Measurements from ENCODE around the gene DSTYK. TPM values are rescaled to one million over a fixed set of nuclear protein-coding genes. Genes with fewer than 3 reads are reported as not detected.

DSTYK gene
- total and polyA plus RNA-seq, 2 experiments from 2014 or later: 6.1 to 10.7 TPM

DNA sequence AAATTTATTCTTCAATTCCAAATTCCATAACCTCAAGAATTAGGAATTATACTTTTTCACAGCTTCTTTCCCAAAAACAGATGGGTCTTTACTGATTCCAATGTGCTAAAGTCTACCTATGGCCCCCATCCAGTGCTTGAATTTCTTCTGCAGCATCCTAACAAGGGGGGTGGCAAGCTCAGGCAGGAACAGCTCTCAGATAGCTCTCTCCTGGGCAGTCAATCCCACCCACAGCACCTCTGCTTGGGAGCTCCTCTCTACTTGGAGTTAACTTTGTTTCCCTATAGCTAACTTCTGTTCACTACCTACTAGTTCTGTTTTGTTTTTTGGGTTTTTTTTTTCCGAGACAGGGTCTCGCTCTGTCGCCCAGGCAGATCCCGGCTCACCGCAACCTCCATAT lies 101.8 kb downstream of the DSTYK start (continued):
- TF ChIP-seq, protein P1, sequence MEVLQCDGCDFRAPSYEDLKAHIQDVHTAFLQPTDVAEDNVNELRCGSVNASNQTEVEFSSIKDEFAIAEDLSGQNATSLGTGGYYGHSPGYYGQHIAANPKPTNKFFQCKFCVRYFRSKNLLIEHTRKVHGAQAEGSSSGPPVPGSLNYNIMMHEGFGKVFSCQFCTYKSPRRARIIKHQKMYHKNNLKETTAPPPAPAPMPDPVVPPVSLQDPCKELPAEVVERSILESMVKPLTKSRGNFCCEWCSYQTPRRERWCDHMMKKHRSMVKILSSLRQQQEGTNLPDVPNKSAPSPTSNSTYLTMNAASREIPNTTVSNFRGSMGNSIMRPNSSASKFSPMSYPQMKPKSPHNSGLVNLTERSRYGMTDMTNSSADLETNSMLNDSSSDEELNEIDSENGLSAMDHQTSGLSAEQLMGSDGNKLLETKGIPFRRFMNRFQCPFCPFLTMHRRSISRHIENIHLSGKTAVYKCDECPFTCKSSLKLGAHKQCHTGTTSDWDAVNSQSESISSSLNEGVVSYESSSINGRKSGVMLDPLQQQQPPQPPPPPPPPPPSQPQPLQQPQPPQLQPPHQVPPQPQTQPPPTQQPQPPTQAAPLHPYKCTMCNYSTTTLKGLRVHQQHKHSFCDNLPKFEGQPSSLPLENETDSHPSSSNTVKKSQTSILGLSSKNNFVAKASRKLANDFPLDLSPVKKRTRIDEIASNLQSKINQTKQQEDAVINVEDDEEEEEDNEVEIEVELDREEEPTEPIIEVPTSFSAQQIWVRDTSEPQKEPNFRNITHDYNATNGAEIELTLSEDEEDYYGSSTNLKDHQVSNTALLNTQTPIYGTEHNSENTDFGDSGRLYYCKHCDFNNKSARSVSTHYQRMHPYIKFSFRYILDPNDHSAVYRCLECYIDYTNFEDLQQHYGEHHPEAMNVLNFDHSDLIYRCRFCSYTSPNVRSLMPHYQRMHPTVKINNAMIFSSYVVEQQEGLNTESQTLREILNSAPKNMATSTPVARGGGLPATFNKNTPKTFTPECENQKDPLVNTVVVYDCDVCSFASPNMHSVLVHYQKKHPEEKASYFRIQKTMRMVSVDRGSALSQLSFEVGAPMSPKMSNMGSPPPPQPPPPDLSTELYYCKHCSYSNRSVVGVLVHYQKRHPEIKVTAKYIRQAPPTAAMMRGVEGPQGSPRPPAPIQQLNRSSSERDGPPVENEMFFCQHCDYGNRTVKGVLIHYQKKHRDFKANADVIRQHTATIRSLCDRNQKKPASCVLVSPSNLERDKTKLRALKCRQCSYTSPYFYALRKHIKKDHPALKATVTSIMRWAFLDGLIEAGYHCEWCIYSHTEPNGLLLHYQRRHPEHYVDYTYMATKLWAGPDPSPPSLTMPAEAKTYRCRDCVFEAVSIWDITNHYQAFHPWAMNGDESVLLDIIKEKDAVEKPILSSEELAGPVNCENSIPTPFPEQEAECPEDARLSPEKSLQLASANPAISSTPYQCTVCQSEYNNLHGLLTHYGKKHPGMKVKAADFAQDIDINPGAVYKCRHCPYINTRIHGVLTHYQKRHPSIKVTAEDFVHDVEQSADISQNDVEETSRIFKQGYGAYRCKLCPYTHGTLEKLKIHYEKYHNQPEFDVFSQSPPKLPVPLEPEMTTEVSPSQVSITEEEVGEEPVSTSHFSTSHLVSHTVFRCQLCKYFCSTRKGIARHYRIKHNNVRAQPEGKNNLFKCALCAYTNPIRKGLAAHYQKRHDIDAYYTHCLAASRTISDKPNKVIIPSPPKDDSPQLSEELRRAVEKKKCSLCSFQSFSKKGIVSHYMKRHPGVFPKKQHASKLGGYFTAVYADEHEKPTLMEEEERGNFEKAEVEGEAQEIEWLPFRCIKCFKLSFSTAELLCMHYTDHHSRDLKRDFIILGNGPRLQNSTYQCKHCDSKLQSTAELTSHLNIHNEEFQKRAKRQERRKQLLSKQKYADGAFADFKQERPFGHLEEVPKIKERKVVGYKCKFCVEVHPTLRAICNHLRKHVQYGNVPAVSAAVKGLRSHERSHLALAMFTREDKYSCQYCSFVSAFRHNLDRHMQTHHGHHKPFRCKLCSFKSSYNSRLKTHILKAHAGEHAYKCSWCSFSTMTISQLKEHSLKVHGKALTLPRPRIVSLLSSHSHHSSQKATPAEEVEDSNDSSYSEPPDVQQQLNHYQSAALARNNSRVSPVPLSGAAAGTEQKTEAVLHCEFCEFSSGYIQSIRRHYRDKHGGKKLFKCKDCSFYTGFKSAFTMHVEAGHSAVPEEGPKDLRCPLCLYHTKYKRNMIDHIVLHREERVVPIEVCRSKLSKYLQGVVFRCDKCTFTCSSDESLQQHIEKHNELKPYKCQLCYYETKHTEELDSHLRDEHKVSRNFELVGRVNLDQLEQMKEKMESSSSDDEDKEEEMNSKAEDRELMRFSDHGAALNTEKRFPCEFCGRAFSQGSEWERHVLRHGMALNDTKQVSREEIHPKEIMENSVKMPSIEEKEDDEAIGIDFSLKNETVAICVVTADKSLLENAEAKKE (CRISPR knock-in tag; IDR thresholded peaks at IDR 0.05): no peak
- no peak for TF ChIP-seq STAT1 (IDR thresholded peaks at IDR 0.05; ENCODE audit: unreplicated experiment)

DNA sequence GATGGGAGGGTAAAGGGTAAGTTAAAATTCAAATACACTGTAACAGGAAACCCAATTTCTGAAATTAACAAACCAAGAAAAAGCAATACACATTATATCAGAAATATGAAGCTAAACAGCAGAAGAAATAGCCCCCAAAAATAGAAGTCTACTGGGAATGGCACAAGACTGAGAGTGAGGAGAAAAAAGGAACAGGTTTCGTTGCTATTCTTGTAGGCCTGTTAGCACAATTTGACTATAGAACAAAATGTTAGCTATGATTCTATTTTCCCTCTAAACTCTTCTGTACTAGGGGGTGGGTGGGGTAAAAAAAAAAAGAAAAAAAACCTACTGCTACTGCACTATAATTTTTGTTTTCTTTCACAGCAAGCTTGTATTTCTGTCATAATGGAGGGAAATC lies 102.2 kb downstream of the DSTYK start:
- Histone ChIP-seq H4K20me1 (replicated peaks; ENCODE audit: insufficient read depth) (peaks cover 14% of the 10 kb centered on the region), H3K36me3 (ENCODE audit: insufficient read depth) (peaks cover 35% of the 10 kb centered on the region), H3K4me3 (no peak overlapping the region), H3F3A (replicated peaks; ENCODE audit: low read depth) (0 out of 2 replicates have a peak, but pooled peaks cover 6% of the 10 kb centered on the region), H3K27me3 (ENCODE audit: insufficient read depth) (no peaks in the 10 kb centered on the region), H3K4me2 (no peak overlapping the region), H3K9me2 (ENCODE audit: insufficient read depth) (no peaks in the 10 kb centered on the region), H2AFZ (no peak overlapping the region), H3K27ac (ENCODE audit: low read depth) (no peak overlapping the region), H3K4me1 (ENCODE audit: insufficient read depth) (no peaks in the 10 kb centered on the region), H3K79me2 (replicated peaks; ENCODE audit: insufficient read depth) (peaks cover 13% of the 10 kb centered on the region; the same call in 1 of the 2 replicates)
- Mint-ChIP-seq H3K27ac (no peak overlapping the region), H3K9me3 (no peaks in the 10 kb centered on the region), H3K4me1 (no peaks in the 10 kb centered on the region), H3K36me3 (ENCODE audit: low read depth) (peaks cover 39% of the 10 kb centered on the region), H3K4me3 (no peak overlapping the region), H3K27me3 (ENCODE audit: insufficient read depth, low read depth, poor library complexity) (no peaks in the 10 kb centered on the region)
- DNase-seq (ENCODE audit: low spot score) (no peak), ATAC-seq (no peak)
- TF ChIP-seq EZH2 (IDR thresholded peaks at IDR 0.05; ENCODE audit: low read depth, unreplicated experiment) (no peak), STAT1 (IDR thresholded peaks at IDR 0.05; ENCODE audit: unreplicated experiment) (no peak), JUNB (IDR thresholded peaks at IDR 0.05; ENCODE audit: unreplicated experiment) (no peak), ZNF331 (CRISPR knock-in tag; IDR thresholded peaks at IDR 0.05; ENCODE audit: low read depth) (no peak), CREB1 (CRISPR knock-in tag; IDR thresholded peaks at IDR 0.05; ENCODE audit: low read depth) (no peak)
- TF ChIP-seq, protein P2, sequence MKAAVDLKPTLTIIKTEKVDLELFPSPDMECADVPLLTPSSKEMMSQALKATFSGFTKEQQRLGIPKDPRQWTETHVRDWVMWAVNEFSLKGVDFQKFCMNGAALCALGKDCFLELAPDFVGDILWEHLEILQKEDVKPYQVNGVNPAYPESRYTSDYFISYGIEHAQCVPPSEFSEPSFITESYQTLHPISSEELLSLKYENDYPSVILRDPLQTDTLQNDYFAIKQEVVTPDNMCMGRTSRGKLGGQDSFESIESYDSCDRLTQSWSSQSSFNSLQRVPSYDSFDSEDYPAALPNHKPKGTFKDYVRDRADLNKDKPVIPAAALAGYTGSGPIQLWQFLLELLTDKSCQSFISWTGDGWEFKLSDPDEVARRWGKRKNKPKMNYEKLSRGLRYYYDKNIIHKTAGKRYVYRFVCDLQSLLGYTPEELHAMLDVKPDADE (IDR thresholded peaks at IDR 0.05): no peak
- TF ChIP-seq, protein P3, sequence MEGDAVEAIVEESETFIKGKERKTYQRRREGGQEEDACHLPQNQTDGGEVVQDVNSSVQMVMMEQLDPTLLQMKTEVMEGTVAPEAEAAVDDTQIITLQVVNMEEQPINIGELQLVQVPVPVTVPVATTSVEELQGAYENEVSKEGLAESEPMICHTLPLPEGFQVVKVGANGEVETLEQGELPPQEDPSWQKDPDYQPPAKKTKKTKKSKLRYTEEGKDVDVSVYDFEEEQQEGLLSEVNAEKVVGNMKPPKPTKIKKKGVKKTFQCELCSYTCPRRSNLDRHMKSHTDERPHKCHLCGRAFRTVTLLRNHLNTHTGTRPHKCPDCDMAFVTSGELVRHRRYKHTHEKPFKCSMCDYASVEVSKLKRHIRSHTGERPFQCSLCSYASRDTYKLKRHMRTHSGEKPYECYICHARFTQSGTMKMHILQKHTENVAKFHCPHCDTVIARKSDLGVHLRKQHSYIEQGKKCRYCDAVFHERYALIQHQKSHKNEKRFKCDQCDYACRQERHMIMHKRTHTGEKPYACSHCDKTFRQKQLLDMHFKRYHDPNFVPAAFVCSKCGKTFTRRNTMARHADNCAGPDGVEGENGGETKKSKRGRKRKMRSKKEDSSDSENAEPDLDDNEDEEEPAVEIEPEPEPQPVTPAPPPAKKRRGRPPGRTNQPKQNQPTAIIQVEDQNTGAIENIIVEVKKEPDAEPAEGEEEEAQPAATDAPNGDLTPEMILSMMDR (conservative IDR thresholded peaks at IDR 0.05; ENCODE audit: low read depth in 2 of 2): no peak

Measured in GM23338 (cell line).